SK-N-SH (cell line): Measurements from ENCODE around the gene ALOXE3. TPM values are rescaled to one million over a fixed set of nuclear protein-coding genes. Genes with fewer than 3 reads are reported as not detected.

Source experiments
- CTCF ChIA-PET: fragments of 300-600, 350-600 bp; formaldehyde crosslinking; extraction: SDS; loops from one replicate; lab custom pipeline; 2021; lab: Yijun Ruan, JAX
- POLR2A ChIA-PET: fragments of 350-600 bp; sonication (Branson Sonifier 250); formaldehyde crosslinking; extraction: SDS; loops from one replicate; lab custom pipeline; 2020; ENCODE audit warnings: antibody characterized with exemption, inconsistent platforms; lab: Yijun Ruan, JAX
- DNase-seq: peaks from one replicate; pipeline ENCODE4 v3.0.0; 2012
- H2AFZ ChIP-seq: fragments of 200-600 bp; sonication (generic); 2 replicates; pipeline ENCODE4 v1.8.1; 2016; ENCODE audit warnings: antibody characterized with exemption, mild to moderate bottlenecking, low read depth
- H3F3A ChIP-seq: fragments of 200-600 bp; sonication (generic); replicated peaks from 2 replicates; pipeline ENCODE3; 2016; ENCODE audit warnings: antibody characterized with exemption, mild to moderate bottlenecking; ENCODE audit not compliant: insufficient read depth
- H3K27ac ChIP-seq, 2 experiments: fragments of 200-500 bp in 1 of 2; fragments of 200-600 bp in 1 of 2; sonication (Bioruptor generic) in 1 of 2; sonication (generic), shearing (Covaris generic) in 1 of 2; 2 replicates each; pipeline versions ENCODE4 v1.5.1 to v1.6.1; 2014 to 2016; ENCODE audit warnings: low read depth in 2 of 2, inconsistent platforms in 1 of 2, low read length in 1 of 2, mild to moderate bottlenecking in 1 of 2, mixed read lengths in 1 of 2
- H3K27me3 ChIP-seq: fragments of 200-600 bp; sonication (generic), shearing (Covaris generic); 2 replicates; pipeline ENCODE4 v1.6.1; 2016; ENCODE audit warnings: mixed run types; ENCODE audit not compliant: insufficient read depth
- H3K36me3 ChIP-seq, 2 experiments: fragments of 200-500 bp in 1 of 2; fragments of 200-600 bp in 1 of 2; sonication (Bioruptor generic) in 1 of 2; sonication (generic) in 1 of 2; replicated peaks in 1 of 2; 2 replicates each; pipeline versions ENCODE3 to v1.5.1; 2014 to 2016; ENCODE audit warnings: low read length in 1 of 2, mild to moderate bottlenecking in 1 of 2; ENCODE audit not compliant: insufficient read depth in 2 of 2, control insufficient read depth in 1 of 2
- H3K4me1 ChIP-seq, 2 experiments: fragments of 200-500 bp in 1 of 2; fragments of 200-600 bp in 1 of 2; sonication (Bioruptor generic) in 1 of 2; sonication (generic), shearing (Covaris generic) in 1 of 2; 2 replicates each; pipeline versions ENCODE4 v1.5.1 to v1.6.1; 2014 to 2016; ENCODE audit warnings: low read depth in 1 of 2, low read length in 1 of 2, mixed run types in 1 of 2; ENCODE audit not compliant: insufficient read depth in 2 of 2, control insufficient read depth in 1 of 2
- H3K4me2 ChIP-seq: fragments of 200-600 bp; sonication (generic), shearing (Covaris generic); 2 replicates; pipeline ENCODE4 v1.6.1; 2017; ENCODE audit warnings: mixed run types
- H3K4me3 ChIP-seq, 2 experiments: fragments of 200-500 bp in 1 of 2; fragments of 200-600 bp in 1 of 2; sonication (Bioruptor generic) in 1 of 2; sonication (generic), shearing (Covaris generic) in 1 of 2; 2 replicates each; pipeline versions ENCODE4 v1.5.1 to v1.8.1; 2014 to 2016; ENCODE audit warnings: low read depth in 2 of 2, inconsistent platforms in 1 of 2, low read length in 1 of 2, mild to moderate bottlenecking in 1 of 2, mixed read lengths in 1 of 2, moderate library complexity in 1 of 2
- H3K79me2 ChIP-seq: fragments of 200-600 bp; sonication (generic); 2 replicates; pipeline ENCODE4 v1.8.1; 2017; ENCODE audit warnings: mild to moderate bottlenecking; ENCODE audit not compliant: insufficient read depth
- H3K9ac ChIP-seq: fragments of 200-600 bp; sonication (generic); 2 replicates; pipeline ENCODE4 v1.6.1; 2017; ENCODE audit warnings: mixed run types
- H3K9me2 ChIP-seq: fragments of 200-600 bp; sonication (generic); 2 replicates; pipeline ENCODE4 v1.6.1; 2017; ENCODE audit warnings: mixed run types
- H3K9me3 ChIP-seq: fragments of 200-600 bp; sonication (generic); 2 replicates; pipeline ENCODE4 v1.6.1; 2017; ENCODE audit warnings: mixed run types, mild to moderate bottlenecking, moderate library complexity
- H4K20me1 ChIP-seq: fragments of 200-600 bp; sonication (generic); 2 replicates; pipeline ENCODE4 v1.6.1; 2017; ENCODE audit warnings: mild to moderate bottlenecking, mixed run types; ENCODE audit not compliant: insufficient read depth
- ELF1 ChIP-seq: IDR thresholded peaks from 2 replicates; pipeline ENCODE4 v1.4.0; 2012
- FOSL2 ChIP-seq: IDR thresholded peaks from 2 replicates; pipeline ENCODE4 v1.4.0; 2012; ENCODE audit warnings: low read depth, mild to moderate bottlenecking, moderate library complexity, borderline replicate concordance
- FOXM1 ChIP-seq: IDR thresholded peaks from 2 replicates; pipeline ENCODE4 v1.4.0; 2012; ENCODE audit warnings: low read depth, mild to moderate bottlenecking
- NRF1 ChIP-seq: IDR thresholded peaks from 2 replicates; pipeline ENCODE4 v1.6.1; 2012; ENCODE audit warnings: low read depth, mild to moderate bottlenecking, low read length
- RAD21 ChIP-seq: IDR thresholded peaks from 2 replicates; pipeline ENCODE4 v1.6.1; 2012; ENCODE audit warnings: mild to moderate bottlenecking, low read length
- RCOR1 ChIP-seq: fragments of 150-350 bp; IDR thresholded peaks from 2 replicates; pipeline ENCODE4 v1.6.1; 2017; ENCODE audit warnings: antibody characterized with exemption, low read length
- REST ChIP-seq: IDR thresholded peaks from 2 replicates; pipeline ENCODE4 v1.6.1; 2012; ENCODE audit warnings: mild to moderate bottlenecking, low read depth, low read length, moderate library complexity
- SIN3A ChIP-seq: IDR thresholded peaks from 2 replicates; pipeline ENCODE4 v1.6.1; 2012; ENCODE audit warnings: low read depth, mild to moderate bottlenecking, low read length, moderate library complexity, borderline replicate concordance
- SMC3 ChIP-seq: IDR thresholded peaks from 2 replicates; pipeline ENCODE4 v1.6.1; 2012; ENCODE audit warnings: low read depth, low read length, improper control_type of control experiment
- YY1 ChIP-seq: IDR thresholded peaks from 2 replicates; pipeline ENCODE4 v1.4.0; 2012; ENCODE audit warnings: low read depth, mild to moderate bottlenecking
- WGBS: methylation state at CpG from one replicate; pipeline ENCODE4 v1.1.6; 2017; ENCODE audit warnings: low lambda C conversion rate; 5-methylcytosine and 5-hydroxymethylcytosine counted together
- polyA plus RNA-seq, 3 experiments: library from polyadenylated mRNA; depleted of rRNA; stranded (reverse); fragments of >200 nt; gene quantifications; 2 replicates each; pipeline ENCODE4 v1.2.3, GENCODE V29; 2012
- TF ChIP-seq, protein P1 (sequence below): fragments of 200-600 bp; sonication (generic); IDR thresholded peaks from 2 replicates; pipeline ENCODE4 v1.6.1; 2017; ENCODE audit warnings: antibody characterized with exemption, mild to moderate bottlenecking, moderate library complexity
- TF ChIP-seq, protein P2 (sequence below): fragments of 150-350 bp; IDR thresholded peaks from 2 replicates; pipeline ENCODE4 v1.6.1; 2017; ENCODE audit warnings: antibody characterized with exemption, low read length, low read depth, borderline replicate concordance

ALOXE3 gene
- polyA plus RNA-seq, 1 of the 3 experiments (the other 2 are of a cell fraction): 0.46 TPM

- H3K27me3 ChIP-seq: peaks cover 53% of the 10 kb centered on the region
- TF ChIP-seq FOSL2 (no peak), YY1 (peak; percentile 66; the same call in 1 of the 2 replicates), SMC3 (peak; percentile 53), ELF1 (no peak), FOXM1 (no peak), REST (peak; percentile 87), RAD21 (peak; percentile 87), SIN3A (no peak), RCOR1 (no peak), NRF1 (no peak)
- TF ChIP-seq, protein P1, sequence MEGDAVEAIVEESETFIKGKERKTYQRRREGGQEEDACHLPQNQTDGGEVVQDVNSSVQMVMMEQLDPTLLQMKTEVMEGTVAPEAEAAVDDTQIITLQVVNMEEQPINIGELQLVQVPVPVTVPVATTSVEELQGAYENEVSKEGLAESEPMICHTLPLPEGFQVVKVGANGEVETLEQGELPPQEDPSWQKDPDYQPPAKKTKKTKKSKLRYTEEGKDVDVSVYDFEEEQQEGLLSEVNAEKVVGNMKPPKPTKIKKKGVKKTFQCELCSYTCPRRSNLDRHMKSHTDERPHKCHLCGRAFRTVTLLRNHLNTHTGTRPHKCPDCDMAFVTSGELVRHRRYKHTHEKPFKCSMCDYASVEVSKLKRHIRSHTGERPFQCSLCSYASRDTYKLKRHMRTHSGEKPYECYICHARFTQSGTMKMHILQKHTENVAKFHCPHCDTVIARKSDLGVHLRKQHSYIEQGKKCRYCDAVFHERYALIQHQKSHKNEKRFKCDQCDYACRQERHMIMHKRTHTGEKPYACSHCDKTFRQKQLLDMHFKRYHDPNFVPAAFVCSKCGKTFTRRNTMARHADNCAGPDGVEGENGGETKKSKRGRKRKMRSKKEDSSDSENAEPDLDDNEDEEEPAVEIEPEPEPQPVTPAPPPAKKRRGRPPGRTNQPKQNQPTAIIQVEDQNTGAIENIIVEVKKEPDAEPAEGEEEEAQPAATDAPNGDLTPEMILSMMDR: peak; percentile 76
- TF ChIP-seq, protein P2, sequence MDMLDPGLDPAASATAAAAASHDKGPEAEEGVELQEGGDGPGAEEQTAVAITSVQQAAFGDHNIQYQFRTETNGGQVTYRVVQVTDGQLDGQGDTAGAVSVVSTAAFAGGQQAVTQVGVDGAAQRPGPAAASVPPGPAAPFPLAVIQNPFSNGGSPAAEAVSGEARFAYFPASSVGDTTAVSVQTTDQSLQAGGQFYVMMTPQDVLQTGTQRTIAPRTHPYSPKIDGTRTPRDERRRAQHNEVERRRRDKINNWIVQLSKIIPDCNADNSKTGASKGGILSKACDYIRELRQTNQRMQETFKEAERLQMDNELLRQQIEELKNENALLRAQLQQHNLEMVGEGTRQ: no peak
- WGBS: 6% methylated on average over 10 of the region's 10 CpGs
Measured at GRCh38 chr17:8060274-8060673, 58.0 kb downstream of the ALOXE3 start.

More at GRCh38 chr17:8060274-8060673, 58.0 kb downstream of the ALOXE3 start:
- Histone ChIP-seq H3F3A (no peaks in the 10 kb centered on the region), H3K79me2 (no peaks in the 10 kb centered on the region), H4K20me1 (no peaks in the 10 kb centered on the region), H3K9me2 (no peaks in the 10 kb centered on the region), H3K9me3 (no peaks in the 10 kb centered on the region), H3K36me3 (no peaks in the 10 kb centered on the region), H3K4me3 (peak overlapping the region in 1 of 2 experiments; percentile 28; a peak in 1 of 4 replicates), H3K9ac (no peak overlapping the region), H3K27ac (no peak overlapping the region), H3K4me2 (peak overlapping the region; percentile 14; the same call in 1 of the 2 replicates), H3K4me1 (peaks cover 4 to 8% of the 10 kb centered on the region in 2 experiments; a peak in 2 of 4 replicates), H2AFZ (no peak overlapping the region)
- ChIA-PET CTCF (interaction anchor here (0.5 to 8.9 kb wide), 48 partner anchors 8 to 834 kb away, joined by 3 to 390 read pairs (median 5); partner anchors contain the start of genes ALOX12B, ALOXE3, BORCS6 and HES7), POLR2A (interaction anchor here (0.6 to 0.9 kb wide), 3 partner anchors 113 to 317 kb away, joined by 3 to 4 read pairs (median 4); partner anchors contain the start of gene KRABD2)
- DNase-seq: peak; percentile 80
